Stimulated activated naive CD8-positive, alpha-beta T cell treated with anti-CD3 and anti-CD28 coated beads, Interleukin-15, Interleukin-2, amounts not matched to agents 100 U/mL and 50 U/mL, for 24 hours (primary cell): ENCODE results near the gene ASB18.
"Not testable (repeated sequence)": the region's sequence is repeated elsewhere in the genome, so short reads cannot be mapped to it uniquely, and the experiment has no call there.

Experiments used
- ATAC-seq: fragments of 150-1000 bp; cut with Tn5 transposase; one replicate; pipeline ENCODE4 v1.10.0; 2021
- DNase-seq: peaks from one replicate; pipeline ENCODE4 v3.0.0; 2021

Gene ASB18

DNA sequence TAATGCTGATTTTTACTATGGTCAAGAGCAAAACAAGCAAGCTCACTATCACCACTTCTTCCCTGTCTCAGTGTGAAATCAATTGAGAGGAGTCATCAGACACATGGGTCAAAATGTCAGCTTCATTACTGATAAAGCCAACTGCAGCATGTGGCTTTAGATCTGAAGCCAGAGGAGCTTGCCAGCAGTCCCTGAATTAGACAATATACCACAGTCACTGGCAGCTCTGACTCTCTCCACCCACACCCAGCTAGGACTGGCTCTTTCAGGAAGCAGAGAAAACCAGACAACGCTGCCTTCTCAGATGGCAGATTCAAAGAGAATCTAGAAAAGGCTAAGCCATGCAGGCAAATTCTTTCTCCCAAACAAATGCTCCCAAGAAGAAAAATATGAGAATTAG, 20.0 kb upstream of the ASB18 start:
- ATAC-seq (no peak), DNase-seq (no peak)

GRCh38 chr2:236282406-236282805, 18.2 kb upstream of the ASB18 start:
- DNase-seq = no peak
- ATAC-seq = no peak

DNA sequence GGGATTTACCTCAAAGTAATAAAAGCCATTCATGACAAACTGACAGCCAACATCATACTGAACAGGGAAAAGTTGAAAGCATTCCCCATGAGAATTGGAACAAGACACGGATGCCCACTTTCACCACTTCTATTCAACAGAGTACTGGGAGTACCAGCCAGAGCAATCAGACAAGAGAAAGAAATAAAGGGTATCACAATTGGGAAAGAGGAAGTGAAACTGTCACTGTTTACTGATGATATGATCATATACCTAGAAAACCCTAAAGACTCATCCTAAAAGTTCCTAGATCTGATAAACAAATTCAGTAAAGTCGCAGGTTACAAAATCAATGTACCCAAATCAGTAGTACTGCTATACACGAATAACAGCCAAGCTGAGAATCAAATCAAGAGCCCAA, 17.2 kb upstream of the ASB18 start:
- DNase-seq (no peak), ATAC-seq (no peak)

- no peak for DNase-seq
- ATAC-seq = no peak
Measured at GRCh38 chr2:236273126-236273525, 8.9 kb upstream of the ASB18 start.

DNA sequence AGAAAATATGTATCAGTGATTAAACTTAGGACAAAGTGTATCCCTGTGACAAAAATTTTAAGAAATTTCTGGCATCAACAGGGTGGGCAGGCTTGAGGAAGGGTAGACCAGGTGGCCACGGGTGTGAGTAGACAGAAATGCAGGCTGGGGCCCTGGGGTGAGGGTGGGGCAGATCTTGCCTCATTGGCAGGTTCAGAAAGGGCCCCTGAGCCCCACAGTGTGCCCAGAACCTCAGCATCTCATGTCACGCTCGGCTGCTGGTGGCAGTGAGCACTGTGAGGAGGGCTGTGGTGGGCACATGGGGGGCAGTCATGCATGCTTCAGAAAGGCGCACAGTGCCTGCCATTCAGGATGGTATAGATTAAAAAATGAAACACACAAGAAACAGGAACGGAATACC, 7.6 kb upstream of the ASB18 start:
- no peak for ATAC-seq
- no peak for DNase-seq

DNA sequence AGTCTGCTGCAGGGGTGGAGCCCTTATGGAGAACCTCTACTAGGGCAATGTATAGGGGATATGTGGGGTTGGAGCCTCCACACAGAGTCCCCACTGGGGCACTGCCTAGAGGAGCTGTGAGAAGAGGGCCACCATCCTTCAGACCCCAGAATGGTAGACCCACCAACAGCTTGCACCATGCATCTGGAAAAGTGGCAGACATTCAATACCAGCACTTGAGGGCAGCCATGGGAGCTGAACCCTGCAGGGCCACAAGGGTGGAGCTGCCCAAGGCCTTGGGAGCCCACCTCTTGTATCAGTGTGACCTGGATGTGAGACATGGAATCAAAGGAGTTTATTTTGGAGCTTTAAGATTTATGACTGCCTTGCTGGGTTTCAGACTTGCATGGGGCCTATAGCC, 5.7 kb upstream of the ASB18 start:
- DNase-seq, ATAC-seq: not testable (repeated sequence)

DNA sequence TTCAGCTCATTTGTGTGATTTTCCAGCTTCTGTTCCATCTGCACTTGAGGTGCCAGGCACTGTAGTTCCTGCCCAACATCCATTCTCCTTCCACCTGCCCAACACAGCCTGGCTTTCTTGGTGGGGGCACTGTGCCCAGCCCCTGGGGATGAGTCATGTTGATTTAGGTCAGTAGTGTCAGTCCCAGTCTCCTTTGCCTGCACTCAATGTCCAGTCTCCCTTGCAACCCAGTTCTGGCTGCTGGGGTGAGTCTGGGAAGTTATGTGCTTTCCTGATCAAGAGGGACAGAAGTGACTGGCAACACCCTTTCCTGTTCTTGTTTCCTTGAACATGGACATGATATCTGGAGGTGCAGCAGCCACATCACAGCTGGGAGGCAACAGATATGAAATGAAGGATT, 1.5 kb upstream of the ASB18 start:
- no peak for ATAC-seq

GRCh38 chr2:236262238-236262637, 2.0 kb downstream of the ASB18 start:
- no peak for ATAC-seq
- no peak for DNase-seq

More for the DNA sequence above, 1.5 kb upstream of the ASB18 start:
- DNase-seq = no peak

GRCh38 chr2:236261452-236261851, 2.8 kb downstream of the ASB18 start:
- ATAC-seq = no peak
- DNase-seq = no peak

GRCh38 chr2:236259371-236259770, 4.8 kb downstream of the ASB18 start:
- DNase-seq = no peak
- ATAC-seq = no peak

DNA sequence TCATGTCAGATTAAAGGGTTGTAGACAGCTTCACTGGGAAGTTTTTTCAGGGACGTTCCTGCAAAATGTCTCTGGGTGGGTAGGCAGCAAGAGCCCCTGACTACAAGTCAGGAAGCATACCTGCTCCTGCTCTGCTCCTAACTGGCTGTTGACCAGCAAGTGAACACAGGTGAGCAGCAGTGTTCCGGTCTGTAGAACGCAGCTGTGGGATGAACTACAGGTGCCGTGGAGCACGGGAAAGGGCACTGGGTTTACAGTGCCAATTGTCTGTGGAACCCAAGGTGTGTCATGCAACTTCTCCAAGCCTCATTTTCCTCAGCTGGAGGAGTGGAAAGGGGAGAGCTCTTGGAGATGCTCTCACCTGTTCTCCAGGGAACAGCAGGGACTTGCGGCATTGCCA, 6.6 kb downstream of the ASB18 start:
- DNase-seq = no peak
- no peak for ATAC-seq

- no peak for DNase-seq
- no peak for ATAC-seq
Measured at GRCh38 chr2:236257136-236257535, 7.1 kb downstream of the ASB18 start.

DNA sequence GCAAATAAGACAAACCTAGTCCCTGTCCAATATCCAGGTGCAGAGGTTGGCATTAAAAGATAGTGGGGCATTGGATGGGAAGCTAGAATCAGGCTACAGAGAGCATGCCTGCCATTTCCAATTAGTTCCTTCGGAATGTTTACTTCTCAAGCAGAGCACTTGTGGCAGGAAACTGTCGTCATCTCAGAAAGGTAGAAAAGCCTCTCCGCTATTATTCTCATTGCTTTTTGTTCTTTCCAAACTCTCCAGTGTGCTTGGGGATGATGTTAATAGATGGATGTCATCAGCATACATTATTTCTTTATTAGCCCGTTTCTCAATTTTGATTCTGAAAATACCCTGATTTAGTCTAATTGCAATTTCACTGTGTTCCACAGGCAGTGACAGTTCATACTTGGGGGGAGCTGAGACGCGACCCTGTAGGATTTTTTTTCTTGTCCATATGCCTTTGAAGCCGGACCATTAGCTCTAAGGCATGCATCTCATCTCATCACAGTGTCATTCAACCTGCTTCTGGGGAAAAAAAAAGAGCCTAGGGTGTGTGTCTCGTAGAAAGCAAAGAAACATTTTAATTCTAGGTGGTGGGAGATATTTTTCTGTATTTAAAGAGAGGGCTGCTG, 7.7 kb downstream of the ASB18 start:
- DNase-seq (no peak), ATAC-seq (no peak)

- no peak for ATAC-seq
- no peak for DNase-seq
Measured at GRCh38 chr2:236254674-236255073, 9.5 kb downstream of the ASB18 start.

DNA sequence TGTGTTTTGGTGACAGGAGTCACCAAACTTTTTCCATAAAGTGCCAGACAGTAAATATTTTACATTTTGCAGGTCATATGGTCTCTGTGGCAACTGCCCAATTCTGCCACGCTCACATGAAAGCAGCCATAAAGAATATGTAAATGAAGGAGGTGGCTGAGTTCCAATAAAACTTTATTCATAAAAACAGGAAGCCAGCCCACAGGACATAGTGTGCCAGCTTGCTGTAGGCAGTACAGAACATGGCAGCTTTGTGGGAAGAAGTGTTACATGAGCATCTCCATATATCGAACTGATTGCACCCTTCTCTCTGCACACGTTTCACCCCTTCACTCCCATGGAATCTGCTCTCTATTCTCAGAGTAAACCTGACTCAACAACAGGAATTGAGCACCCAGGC, 10.2 kb downstream of the ASB18 start:
- ATAC-seq (no peak), DNase-seq (no peak)

- ATAC-seq = no peak
- no peak for DNase-seq
Measured at GRCh38 chr2:236252602-236253001, 11.6 kb downstream of the ASB18 start.

DNA sequence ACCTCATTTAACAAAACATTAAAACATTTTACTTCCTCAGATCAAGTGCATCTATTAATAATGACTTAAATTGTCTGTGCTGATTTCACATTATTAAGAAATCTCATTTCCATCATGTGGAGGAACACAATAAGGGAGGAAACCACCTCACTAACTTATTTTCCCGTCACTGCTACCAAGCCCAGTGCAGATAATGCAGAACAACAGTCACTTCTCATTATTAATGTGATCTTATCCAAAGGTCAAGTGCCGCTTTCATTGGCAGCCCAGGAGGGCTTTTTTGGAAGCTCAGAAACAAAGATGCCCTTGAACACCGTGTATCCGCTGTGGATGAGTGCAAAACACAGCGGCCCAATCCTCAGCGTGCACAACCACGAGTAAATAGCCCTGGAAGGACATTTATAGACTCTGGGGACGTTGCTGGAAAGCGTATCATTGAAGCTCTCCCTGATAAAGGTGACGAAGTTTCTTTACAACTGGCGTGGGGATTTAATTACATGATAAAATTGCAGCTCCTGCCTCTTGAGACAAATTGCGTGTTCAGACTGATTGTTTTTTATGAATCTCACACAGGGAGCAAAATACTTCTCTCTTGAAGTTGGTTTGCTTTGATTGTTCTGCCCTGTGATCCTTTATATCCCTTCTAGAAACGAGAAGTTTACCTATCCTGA, 13.2 kb downstream of the ASB18 start:
- ATAC-seq = no peak

DNA sequence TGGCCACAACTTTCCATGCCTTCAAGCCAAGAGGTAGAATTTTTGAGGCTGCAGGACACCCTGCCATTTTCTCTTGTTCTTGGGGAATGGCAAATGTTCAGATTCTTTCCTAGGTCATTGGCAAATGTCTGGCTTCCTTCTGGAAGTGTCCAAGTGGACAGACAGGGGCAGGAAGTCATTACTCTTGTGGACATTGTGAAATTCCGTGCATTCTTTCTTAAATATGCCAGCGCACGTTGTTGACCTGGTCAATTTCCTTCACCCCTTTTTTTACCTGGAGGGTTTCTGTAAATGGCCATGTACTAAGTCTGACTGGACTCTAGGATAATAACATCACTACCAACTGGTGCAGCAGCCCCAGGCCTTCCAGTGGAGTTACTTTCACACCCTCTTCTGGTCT, 13.9 kb downstream of the ASB18 start:
- DNase-seq = no peak
- no peak for ATAC-seq

More for the DNA sequence above, 13.2 kb downstream of the ASB18 start:
- DNase-seq = no peak

DNA sequence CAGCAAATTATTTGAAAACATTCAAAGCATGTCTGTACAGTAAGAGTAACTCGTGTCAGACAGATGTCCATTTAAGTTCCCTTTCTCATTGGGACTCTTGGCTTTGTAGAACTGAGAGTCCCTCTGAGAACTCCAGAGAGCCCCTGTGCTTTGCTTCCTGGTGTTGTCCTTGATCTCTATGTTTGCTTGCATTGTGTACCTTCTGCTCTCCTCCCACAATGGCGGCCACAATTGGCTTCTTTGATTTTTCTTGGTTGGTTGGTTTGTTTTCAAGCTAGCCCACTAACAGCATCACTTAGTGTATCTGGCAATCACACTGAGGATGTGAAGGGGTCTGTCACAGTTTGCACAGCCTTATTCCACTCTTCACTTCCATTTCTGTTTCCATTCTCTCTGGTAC, 15.1 kb downstream of the ASB18 start:
- ATAC-seq (no peak), DNase-seq (no peak)

GRCh38 chr2:236246711-236247246, 17.4 kb downstream of the ASB18 start:
- ATAC-seq (no peak), DNase-seq (no peak)

GRCh38 chr2:236244256-236244655, 19.9 kb downstream of the ASB18 start:
- DNase-seq (no peak), ATAC-seq (no peak)

DNA sequence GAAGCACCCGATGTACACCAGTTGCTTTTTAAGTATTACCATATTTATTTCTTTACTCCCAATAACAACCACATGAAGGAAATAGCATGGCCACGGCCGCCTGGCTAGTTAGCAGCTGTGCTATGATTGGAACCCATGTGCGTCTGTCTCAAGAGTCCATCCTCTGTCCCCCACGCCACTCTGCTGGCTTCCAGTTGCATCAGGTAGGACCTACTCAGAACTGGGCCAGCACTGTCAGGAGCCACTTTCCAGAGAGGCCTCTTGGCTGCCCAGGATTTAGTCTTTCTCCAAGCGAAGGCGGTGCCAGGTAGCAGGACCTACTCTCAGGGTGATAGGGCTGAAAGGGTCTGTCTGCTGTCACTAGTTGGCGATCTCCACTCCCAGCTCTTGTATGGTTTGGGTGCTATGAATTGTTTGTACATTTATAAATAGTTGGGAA, 22.1 kb downstream of the ASB18 start:
- no peak for DNase-seq
- no peak for ATAC-seq

DNA sequence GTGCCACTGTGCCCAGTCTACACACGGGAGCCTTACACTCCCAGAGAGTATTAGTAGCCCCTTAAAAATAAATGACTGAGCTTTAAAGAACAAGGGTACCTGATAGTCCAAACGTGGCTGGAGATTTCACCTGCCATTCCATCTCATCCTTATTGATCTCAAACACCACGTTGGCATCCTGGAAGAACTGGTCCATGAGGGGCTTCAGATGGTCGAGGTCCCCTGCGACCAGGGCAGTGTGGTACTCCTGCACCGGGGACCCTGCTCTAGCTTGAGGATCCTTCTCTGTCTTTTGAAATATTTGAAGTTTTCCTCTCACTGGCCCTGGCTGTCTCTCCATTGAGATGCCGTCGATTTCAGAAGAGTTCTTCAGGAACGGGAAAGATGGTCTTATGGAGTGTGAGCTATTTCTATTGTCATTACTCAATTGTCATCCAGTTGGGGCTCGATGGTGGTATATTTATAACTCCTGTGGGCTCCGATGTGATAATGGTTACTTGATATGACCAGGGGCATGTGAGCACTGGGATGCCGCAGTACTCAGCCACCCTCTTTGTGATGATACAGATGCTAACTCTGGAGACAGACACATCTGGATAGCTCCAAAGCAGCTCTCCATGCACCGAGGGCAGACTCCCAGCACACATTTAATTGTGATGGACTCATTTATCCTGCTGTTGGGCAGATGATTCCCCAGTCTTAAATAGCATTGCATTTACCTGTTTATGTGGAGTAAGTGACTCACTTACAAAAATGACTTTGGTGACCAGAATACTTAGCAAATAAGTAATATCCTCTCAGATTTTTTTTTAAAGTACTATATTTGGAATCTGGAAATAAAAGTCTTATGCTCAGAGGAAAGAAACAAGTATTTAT, 22.8 kb downstream of the ASB18 start:
- ATAC-seq (no peak), DNase-seq (no peak)
